OCI-LY3 (cell line): ENCODE data around the gene ABHD17B.

Experiments used
- EZH2phosphoT487 ChIP-seq: fragments of 200-600 bp; shearing (Covaris generic); IDR thresholded peaks from 2 replicates; pipeline ENCODE4 v1.6.1; 2018; ENCODE audit warnings: antibody characterized with exemption, mixed run types, low read depth
- TF ChIP-seq, protein P1 (sequence below): fragments of 200-600, 300-600 bp; sonication (generic); IDR thresholded peaks from 2 replicates; pipeline ENCODE4 v1.5.1; 2014; ENCODE audit warnings: antibody characterized with exemption, low read length, low read depth

DNA sequence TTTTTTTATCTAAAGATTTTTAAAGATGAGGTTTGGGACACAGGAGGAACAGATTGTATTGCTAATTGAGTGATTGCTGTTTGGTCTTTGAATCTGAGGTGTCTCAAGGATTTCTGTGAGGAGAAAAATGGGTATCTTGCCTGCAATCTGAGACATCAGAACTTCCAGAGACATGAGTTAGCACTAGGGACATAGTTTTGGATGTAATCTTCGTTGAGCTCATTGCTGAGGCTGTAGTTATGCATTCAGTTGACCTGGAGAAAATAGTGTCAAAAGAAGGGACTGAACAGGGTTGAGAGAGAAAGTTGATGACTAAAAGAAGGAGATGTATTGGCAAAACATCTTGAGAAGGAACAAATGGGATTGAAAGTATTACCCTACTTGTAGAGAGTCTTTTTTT lies 25.1 kb upstream of the ABHD17B start:
- TF ChIP-seq, protein P1, sequence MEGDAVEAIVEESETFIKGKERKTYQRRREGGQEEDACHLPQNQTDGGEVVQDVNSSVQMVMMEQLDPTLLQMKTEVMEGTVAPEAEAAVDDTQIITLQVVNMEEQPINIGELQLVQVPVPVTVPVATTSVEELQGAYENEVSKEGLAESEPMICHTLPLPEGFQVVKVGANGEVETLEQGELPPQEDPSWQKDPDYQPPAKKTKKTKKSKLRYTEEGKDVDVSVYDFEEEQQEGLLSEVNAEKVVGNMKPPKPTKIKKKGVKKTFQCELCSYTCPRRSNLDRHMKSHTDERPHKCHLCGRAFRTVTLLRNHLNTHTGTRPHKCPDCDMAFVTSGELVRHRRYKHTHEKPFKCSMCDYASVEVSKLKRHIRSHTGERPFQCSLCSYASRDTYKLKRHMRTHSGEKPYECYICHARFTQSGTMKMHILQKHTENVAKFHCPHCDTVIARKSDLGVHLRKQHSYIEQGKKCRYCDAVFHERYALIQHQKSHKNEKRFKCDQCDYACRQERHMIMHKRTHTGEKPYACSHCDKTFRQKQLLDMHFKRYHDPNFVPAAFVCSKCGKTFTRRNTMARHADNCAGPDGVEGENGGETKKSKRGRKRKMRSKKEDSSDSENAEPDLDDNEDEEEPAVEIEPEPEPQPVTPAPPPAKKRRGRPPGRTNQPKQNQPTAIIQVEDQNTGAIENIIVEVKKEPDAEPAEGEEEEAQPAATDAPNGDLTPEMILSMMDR, result no peak
- TF ChIP-seq EZH2phosphoT487, result no peak
